ENCODE data around the gene OIT3.

- TF ChIP-seq EZH2 (IDR thresholded peaks at IDR 0.05; ENCODE audit: insufficient read depth, poor library complexity, severe bottlenecking) = no peak
- no peak for TF ChIP-seq EZH2phosphoT487 (IDR thresholded peaks at IDR 0.05; ENCODE audit: insufficient read depth, low read depth)
These were observed 3.5 kb upstream of the OIT3 start for GRCh38 chr10:72890086-72890485.
